Endothelial cell of umbilical vein (primary cell): ENCODE data around the gene MED29.

Source experiments
- CTCF ChIP-seq, 2 donors: IDR thresholded peaks; 1 replicate in 1 of 2; 2 replicates in 1 of 2; pipeline ENCODE4 v1.5.1; 2011; ENCODE audit warnings: low read length in 2 of 2, mild to moderate bottlenecking in 2 of 2, moderate library complexity in 2 of 2, control low read depth in 1 of 2, inconsistent platforms in 1 of 2, low read depth in 1 of 2; ENCODE audit not compliant: insufficient read depth in 1 of 2; ENCODE audit errors: extremely low read depth in 1 of 2
- EZH2 ChIP-seq: IDR thresholded peaks from 2 replicates; pipeline ENCODE4 v1.6.1; 2012; ENCODE audit warnings: borderline replicate concordance, low read depth, mild to moderate bottlenecking, moderate library complexity, low read length, inconsistent platforms; ENCODE audit not compliant: severe bottlenecking
- POLR2A ChIP-seq: IDR thresholded peaks from 2 replicates; pipeline ENCODE4 v1.6.1; 2012; ENCODE audit warnings: low read depth, mild to moderate bottlenecking, control low read depth, low read length

- TF ChIP-seq POLR2A (no peak), EZH2 (no peak), CTCF (IDR thresholded peaks at IDR 0.05; ENCODE audit: extremely low read depth in 1 of 2, insufficient read depth in 1 of 2, low read depth in 1 of 2, low read length in 2 of 2) (no peak)
Measured at GRCh38 chr19:39355253-39355652, 35.9 kb upstream of the MED29 start.
